Kidney tubule cell (primary cell): ENCODE data around the gene GARRE1.
"Not testable (repeated sequence)": the region's sequence is repeated elsewhere in the genome, so short reads cannot be mapped to it uniquely, and the experiment has no call there.

Experiments used
- DNase-seq: peaks from one replicate; pipeline ENCODE4 v3.0.0-alpha.2; 2018; ENCODE audit warnings: low spot score

The GARRE1 gene

GRCh38 chr19:34260771-34261173 lies 6.4 kb downstream of the GARRE1 start:
- DNase-seq, result no peak

DNA sequence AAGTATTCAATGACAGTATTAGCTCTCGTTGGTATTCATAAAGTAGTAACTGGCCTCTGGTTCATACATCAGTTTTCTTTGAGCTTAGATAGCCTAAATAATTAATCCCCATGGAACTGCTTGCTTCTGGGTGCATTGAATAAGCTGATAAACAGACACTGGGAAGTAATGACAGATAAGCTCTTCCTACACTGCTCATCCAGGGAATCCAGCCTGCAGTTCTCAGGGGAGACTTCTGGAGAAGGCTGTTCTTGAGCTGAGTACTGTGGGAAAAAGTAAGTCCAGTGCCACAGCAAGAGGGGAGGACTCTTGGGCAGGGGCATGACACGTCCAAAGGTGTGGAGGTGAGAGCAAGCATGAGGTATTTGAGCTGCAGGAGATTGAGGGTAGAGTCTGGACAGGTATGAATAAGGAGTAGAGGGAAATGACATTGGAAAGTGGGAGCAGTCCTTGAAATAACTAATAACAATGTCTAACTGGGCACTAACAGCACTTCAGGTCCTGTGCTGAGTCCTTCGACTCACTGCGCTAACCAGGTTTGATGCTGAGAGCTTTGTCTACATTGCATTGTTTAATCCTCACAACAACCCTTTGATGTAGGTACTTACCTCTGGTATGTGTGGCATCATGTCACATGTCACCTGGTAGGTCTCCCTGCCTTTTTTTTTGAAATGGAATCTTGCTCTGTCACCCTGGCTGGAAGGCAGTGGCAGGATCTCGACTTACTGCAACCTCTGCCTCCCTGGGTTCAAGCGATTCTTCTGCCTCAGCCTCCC lies 7.2 kb downstream of the GARRE1 start:
- DNase-seq, result peak; percentile 25

DNA sequence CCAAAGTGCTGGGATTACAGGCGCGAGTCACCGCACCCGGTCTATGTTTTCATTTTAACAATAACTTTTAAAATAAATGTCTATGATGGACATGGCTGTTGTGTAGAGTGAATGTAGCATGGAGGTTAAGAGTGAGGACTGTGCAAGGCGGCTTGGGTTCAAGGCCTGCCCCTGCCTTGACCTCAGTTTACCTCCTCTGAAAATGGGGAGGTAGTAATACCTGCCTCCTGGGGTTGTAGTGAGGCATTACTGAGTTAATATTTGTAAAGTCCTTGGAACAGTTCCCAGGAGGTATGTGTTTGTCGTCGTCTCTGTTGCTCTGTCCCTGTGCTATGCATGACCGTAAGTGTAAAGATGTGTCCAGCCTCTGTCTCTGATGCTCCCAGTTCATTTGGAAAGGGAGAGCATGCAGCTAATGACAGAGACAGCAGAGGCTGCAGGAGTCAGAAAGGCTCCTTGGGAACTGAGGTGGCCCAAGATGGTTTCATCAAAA lies 9.4 kb downstream of the GARRE1 start:
- peak; percentile 59 for DNase-seq

GRCh38 chr19:34265221-34265650 lies 10.9 kb downstream of the GARRE1 start:
- DNase-seq, result peak; percentile 79

- DNase-seq, result no peak
These were observed 14.7 kb downstream of the GARRE1 start for GRCh38 chr19:34269081-34269480.

GRCh38 chr19:34269489-34269888 lies 15.1 kb downstream of the GARRE1 start:
- DNase-seq, result no peak

DNA sequence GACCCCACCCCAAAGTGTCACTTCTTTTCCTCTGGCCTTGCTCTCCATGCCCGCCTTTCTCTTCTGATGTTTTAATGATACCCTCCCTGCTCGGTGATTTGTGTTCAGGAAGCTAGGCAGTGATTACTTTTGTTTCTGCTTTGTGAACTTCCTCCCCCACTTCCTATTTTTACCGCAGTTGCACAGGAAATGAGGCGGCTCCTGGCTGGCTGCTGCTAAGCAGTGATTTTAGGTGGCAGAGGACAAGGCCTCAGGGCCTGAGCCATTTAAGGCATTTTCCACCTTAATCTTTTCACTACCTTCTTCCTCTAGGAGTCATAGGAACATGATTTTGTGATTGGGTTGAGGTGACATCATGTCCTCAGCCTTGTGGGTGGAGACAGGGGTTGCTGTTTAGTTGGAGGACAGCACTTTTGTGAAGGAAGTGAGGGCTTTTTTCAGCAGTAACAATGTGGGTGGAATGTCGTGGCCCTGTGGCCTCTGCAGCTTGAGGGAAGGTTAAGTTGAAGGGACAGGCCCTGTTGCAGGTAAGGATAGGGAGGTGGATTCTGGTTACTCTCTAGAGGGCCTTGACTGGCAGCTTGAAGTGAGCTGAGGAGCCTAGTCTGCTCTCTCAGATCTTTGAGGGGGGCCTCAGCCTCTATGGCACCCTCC lies 15.7 kb downstream of the GARRE1 start:
- peak; percentile 93 for DNase-seq

DNA sequence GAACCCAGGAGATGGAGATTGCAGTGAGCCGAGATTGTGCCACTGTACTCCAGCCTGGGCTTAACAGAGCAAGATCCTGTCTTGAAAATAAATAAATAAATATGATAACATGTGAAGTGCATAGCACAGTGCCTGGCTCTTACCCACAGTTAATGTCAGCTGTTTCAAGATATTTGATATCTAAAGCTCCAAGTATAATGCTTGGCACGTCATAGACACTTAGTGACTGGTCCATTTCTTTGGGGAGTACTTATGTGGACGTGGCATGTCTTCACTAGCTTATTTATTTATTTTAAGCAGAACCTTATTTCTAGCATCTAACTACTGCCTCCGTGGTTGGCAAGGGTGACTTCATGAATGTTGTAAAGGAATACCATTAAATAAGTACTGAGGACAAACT lies 18.8 kb downstream of the GARRE1 start:
- DNase-seq, result no peak

DNA sequence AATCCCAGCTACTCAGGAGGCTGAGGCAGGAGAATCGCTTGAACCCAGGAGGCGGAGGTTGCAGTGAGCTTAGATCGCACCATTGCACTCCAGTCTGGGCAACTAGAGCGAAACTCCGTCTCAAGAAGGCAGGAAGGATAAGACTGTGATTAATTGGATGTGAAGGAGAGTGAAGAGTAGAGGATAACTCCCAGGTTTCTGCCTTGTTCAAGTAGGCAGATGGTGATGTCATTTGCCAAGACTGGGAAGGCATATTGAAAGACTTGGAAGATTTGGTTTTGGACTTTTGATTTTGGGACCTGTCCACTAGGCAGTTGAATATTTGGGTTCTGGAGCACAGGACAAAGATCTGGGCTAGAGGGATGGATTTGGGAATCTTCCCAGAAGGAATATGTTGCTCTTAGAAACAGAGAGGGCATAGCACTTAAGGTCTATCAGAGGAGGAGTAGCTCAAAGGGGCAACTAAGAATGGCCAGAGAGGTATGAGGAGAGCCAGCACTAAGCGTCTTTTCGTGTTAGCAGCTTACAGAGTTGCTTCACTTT lies 20.0 kb downstream of the GARRE1 start:
- no peak for DNase-seq

DNA sequence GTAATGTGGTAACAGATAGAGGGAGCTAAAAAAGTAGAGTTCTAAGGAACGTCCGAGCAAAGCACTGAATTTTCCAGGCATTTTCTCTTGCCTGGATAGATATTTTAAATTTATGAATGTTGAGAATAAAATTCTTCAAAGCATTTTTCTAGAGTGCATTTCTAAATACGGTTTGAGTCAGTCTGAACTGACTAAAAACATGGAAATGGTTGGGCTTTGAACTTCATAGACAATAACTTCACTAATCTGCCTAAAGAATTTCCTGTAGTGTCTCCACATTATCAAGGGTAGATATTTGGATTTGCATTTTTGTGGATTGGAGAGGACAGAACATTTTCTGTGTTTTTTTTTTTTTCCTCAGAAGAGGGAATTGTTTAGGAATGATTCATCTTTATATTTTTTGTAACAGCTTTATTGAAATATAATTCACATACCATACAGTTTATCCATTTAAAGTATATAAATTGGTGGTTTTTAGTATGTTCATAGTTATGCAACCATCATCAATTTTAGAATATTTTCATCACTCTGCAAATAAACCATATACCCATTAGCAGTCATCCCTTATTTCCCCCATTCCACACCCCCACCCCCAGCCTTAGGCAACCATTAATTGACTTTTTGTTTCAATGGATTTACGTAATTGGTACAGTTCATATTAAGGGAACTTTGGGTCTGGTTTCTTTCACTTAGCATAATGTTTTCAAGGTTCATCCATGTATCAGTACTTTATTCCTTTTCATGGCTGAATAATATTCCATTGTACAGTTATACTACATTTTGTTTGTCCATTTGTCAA lies 20.7 kb downstream of the GARRE1 start:
- peak; percentile 15 for DNase-seq

- no peak for DNase-seq
These were observed 21.4 kb downstream of the GARRE1 start for GRCh38 chr19:34275705-34276104.

GRCh38 chr19:34276614-34277013 lies 22.3 kb downstream of the GARRE1 start:
- DNase-seq, result no peak

- no peak for DNase-seq
These were observed 22.9 kb downstream of the GARRE1 start for GRCh38 chr19:34277244-34277643.

DNA sequence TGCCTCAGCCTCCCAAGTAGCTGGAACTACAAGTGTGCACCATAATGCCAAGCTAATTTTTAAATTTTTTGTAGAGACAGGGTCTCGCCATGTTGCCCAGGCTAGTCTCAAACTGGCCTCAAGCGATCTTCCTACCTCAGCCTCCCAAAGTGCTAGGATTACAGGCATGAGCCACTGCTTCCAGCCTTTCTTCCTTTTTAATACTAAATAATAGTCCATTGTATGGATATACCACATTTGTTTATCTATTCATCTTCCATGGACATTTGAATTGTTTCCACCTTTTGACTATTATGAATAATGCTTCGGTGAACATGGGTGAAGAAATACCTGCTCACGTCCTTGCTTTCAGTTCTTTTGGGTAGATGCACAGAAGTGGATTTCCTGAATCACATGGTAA lies 24.4 kb downstream of the GARRE1 start:
- no peak for DNase-seq

- not testable (repeated sequence) for DNase-seq
These were observed 27.1 kb downstream of the GARRE1 start for GRCh38 chr19:34281444-34281843.

DNA sequence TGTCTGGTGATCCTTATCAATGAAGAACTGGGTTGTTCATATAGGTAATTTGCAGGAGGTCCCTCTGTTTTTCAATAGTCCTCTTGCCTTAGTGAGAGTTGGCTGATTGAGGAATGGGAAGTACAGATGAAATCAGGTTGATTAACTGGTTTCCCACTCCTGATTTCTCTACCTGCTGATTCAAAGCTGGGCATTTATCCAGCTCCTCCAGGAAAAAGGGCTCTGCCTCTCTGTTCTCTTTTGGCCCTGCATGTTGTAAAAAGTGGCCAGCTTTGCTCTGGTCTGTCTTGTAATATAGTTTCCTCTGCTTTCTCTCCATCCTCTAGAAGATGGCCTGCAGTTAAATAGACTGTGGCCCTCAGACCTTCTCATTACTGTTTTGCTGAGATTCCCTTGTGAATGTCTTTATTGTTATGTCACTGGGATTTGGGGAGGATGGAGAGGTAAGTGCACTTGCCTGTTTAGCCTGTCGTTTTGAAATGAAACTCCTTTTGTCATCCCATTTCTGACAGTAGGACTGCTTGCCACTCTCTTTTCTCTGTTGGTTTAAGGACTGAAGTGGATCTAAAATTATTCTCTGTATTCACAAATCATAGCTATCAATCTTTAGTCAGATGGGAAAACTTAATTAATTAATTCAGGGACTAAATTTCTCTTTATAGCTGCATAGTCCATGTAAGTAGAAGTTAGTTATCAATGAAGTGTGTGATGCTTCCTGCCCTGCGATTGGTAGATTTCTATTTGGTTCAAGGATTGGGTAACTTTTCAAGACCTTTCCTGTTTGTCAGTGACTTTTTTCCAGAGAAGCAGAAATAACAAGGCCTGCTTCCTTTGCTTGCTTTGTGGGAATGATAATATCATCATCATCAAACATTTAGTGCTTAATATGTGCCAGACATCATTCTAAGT lies 28.5 kb downstream of the GARRE1 start:
- DNase-seq, result no peak

DNA sequence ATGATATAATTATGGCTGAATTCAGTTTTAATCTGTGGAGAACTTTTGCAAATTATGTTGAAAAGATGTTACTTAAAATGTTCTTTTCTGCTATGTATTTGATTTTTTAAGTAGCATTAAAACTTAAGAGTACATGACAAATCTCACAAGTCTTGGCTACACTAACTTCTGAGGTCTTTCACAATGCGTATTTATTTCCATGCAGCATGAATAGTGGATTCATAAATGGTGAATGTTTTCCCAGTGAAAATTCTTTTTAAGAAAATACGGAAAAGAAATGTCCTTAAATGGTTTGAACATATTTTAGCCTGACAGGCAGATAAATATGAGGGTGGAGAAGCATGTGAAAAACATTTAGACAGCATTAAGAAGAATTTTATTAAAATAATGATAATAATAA lies 30.2 kb downstream of the GARRE1 start:
- DNase-seq, result no peak

- DNase-seq, result no peak
These were observed 33.3 kb downstream of the GARRE1 start for GRCh38 chr19:34287662-34288140.

DNA sequence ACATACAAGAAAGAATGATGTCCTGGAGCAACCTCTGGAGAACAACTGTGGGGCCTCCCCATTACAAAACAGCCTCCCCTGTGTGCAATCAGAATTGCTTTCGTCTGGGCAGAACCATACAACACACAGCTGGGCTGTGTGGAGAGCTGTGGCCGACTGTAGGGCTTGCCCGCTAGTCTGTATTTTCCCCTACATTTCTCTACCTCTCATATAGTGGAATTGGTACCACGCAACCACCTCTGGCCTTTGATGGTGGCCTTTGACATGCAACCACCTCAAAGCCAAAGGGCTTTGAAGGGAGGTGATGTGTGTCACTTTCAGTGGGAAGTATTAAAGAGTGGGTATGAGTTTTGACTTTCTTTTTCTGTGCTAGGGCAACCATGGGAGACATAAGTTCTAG lies 34.0 kb downstream of the GARRE1 start:
- no peak for DNase-seq

- no peak for DNase-seq
These were observed 36.9 kb downstream of the GARRE1 start for GRCh38 chr19:34291235-34291634.

DNA sequence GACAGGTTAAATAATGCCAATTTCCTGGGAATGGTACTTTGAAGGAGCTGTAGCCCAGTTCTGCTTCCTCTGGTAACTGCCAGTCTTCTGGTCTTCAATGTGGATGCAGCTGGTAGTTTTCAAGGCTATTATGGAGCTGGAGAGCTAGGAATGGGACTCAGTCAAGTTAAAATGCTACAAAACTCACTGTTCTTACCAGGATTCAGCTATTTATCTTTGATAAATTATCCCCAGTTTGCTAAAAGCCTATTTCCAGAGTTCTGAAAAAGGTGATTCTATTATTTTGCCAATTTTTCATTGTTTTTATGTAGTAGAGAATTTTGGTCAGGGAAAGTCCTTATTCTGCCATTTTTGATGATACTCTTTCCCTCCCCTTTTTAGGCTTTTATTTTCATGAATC lies 40.7 kb downstream of the GARRE1 start:
- DNase-seq, result no peak
